ENCODE data around the gene TPRKB. TPM values are rescaled to one million over a fixed set of nuclear protein-coding genes. Genes with fewer than 3 reads are reported as not detected.
"Not testable (repeated sequence)": the region's sequence is repeated elsewhere in the genome, so short reads cannot be mapped to it uniquely, and the experiment has no call there.

The TPRKB gene
- total RNA-seq, 1 donor from 2014 or later = 17.3 TPM

GRCh38 chr2:73697606-73698005 is 39.5 kb downstream of the TPRKB start:
- Histone ChIP-seq H3K27me3 (ENCODE audit: low read depth) (no peaks in the 10 kb centered on the region), H3K4me3 (no peak overlapping the region), H3K27ac (no peak overlapping the region), H3K36me3 (no peaks in the 10 kb centered on the region), H3K4me1 (peaks cover 21% of the 10 kb centered on the region), H3K9me3 (no peaks in the 10 kb centered on the region)
- no peak for TF ChIP-seq CTCF (IDR thresholded peaks at IDR 0.05)
- ATAC-seq (no peak), DNase-seq (no peak)
- intact Hi-C loops (cut with DNase I) = no loop called here

- H3K4me1 ChIP-seq = peaks cover 18% of the 10 kb centered on the region
- H3K4me3 ChIP-seq; H3K36me3 ChIP-seq; H3K27me3 ChIP-seq (ENCODE audit: low read depth); H3K27ac ChIP-seq; DNase-seq; intact Hi-C loops (cut with DNase I); ATAC-seq; H3K9me3 ChIP-seq: not testable (repeated sequence)
Measured at GRCh38 chr2:73696985-73697384, 40.2 kb downstream of the TPRKB start.

DNA sequence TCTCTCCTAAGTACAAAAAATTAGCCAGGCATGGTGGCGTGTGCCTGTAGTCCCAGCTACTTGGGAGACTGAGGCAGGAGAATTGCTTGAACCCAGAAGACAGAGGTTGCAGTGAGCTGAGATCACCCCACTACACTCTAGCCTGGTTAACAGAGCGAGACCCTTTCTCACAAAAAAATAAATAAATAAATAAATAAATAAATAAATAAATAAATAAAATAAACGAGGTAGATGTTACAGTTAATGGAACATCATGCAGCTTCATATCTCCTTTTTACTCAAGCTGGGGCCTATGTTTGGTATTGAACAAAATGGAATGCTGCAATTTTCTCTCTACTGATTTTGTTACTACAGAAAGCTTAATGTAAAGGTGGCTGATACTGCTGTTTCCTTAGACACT is 40.6 kb downstream of the TPRKB start:
- H3K4me1 ChIP-seq = peaks cover 13% of the 10 kb centered on the region

GRCh38 chr2:73690372-73691088 is 46.6 kb downstream of the TPRKB start:
- peak; percentile 85 to 89 for ATAC-seq

More for the DNA sequence above, 40.6 kb downstream of the TPRKB start:
- DNase-seq; H3K27me3 ChIP-seq (ENCODE audit: low read depth); H3K9me3 ChIP-seq; ATAC-seq; intact Hi-C loops (cut with DNase I); H3K27ac ChIP-seq; H3K36me3 ChIP-seq; H3K4me3 ChIP-seq: not testable (repeated sequence)

GRCh38 chr2:73688494-73688893 is 48.7 kb downstream of the TPRKB start:
- H3K4me1 ChIP-seq; ATAC-seq; H3K27ac ChIP-seq; H3K9me3 ChIP-seq; DNase-seq; intact Hi-C loops (cut with DNase I); H3K36me3 ChIP-seq; H3K4me3 ChIP-seq; H3K27me3 ChIP-seq (ENCODE audit: low read depth): not testable (repeated sequence)

More at GRCh38 chr2:73690372-73691088, 46.6 kb downstream of the TPRKB start:
- DNase-seq; H3K4me1 ChIP-seq; H3K36me3 ChIP-seq; intact Hi-C loops (cut with DNase I); H3K27me3 ChIP-seq (ENCODE audit: low read depth); H3K27ac ChIP-seq; H3K4me3 ChIP-seq; H3K9me3 ChIP-seq: not testable (repeated sequence)
- TF ChIP-seq CTCF (IDR thresholded peaks at IDR 0.05) = peak; percentile 55

DNA sequence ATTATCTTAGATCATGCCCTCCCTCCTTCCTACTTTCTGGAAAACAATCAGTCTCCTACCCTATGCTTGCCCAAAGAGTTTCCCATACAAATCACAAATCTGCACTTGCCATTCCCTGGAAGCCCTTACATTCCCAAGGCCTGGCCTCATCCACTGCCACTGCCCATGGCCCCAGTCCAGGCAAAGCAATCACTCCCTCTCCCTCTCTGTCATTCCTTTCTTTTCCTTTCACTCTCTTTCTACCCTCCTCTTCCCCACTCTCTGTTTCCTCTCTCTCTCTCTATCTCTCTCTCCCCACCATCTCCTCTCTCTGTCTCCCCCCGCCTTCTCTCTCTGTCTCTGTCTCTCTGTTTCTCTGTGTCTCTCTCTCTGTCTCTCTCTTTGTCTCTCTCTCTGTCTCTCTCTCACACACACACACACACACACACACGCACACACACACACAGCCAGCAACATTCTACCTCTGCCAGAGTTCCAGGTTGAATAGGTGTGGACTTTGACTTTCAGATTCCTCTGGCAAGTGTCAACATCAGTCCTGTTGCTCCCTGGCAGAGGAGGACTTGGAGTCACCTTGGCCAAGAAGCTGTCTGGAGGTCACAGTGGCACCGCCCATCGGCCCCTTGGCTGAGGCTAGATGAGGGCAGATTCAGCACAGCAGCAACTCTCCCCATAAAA is 51.2 kb downstream of the TPRKB start:
- no peaks in the 10 kb centered on the region for H3K36me3 ChIP-seq
- no peaks in the 10 kb centered on the region for H3K9me3 ChIP-seq
- no peak overlapping the region for H3K4me3 ChIP-seq
- H3K27ac ChIP-seq = no peak overlapping the region
- no peaks in the 10 kb centered on the region for H3K27me3 ChIP-seq (ENCODE audit: low read depth)
- H3K4me1 ChIP-seq = no peaks in the 10 kb centered on the region
- ATAC-seq (no peak), DNase-seq (no peak)
- intact Hi-C loops (cut with DNase I) = no loop called here
- no peak for TF ChIP-seq CTCF (IDR thresholded peaks at IDR 0.05)

DNA sequence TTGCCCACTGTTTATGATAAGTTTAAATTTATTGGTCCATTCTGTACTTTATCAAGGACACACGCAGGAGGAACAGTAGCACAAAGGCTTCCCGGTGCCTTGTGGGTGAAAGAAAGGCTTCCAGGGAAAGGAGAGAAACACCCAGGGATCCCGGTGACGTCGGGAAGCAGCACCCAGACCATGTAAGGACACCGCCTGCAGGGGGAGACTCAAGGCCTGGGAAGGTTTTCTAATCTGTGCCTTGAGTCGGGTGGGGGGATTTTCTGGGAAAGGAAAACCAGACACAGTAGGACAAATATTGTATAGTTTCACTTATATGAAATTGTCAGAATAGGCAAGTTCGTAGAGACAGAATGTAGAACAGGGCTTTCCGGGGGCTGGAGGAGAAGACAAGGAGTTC is 52.2 kb downstream of the TPRKB start:
- H3K27ac ChIP-seq; H3K9me3 ChIP-seq; DNase-seq; H3K4me3 ChIP-seq; H3K4me1 ChIP-seq; intact Hi-C loops (cut with DNase I); H3K27me3 ChIP-seq (ENCODE audit: low read depth); H3K36me3 ChIP-seq: not testable (repeated sequence)
- peak in 1 of 2 donors; percentile 25 for ATAC-seq

- intact Hi-C loops (cut with DNase I); H3K4me1 ChIP-seq; H3K27me3 ChIP-seq (ENCODE audit: low read depth); H3K9me3 ChIP-seq; ATAC-seq; H3K27ac ChIP-seq; DNase-seq; H3K36me3 ChIP-seq; H3K4me3 ChIP-seq: not testable (repeated sequence)
Measured at GRCh38 chr2:73684325-73684724, 52.8 kb downstream of the TPRKB start.

Measured in lower lobe of right lung (tissue), 2 donors.